ENCODE measurements around the gene KIFC3.

DNA sequence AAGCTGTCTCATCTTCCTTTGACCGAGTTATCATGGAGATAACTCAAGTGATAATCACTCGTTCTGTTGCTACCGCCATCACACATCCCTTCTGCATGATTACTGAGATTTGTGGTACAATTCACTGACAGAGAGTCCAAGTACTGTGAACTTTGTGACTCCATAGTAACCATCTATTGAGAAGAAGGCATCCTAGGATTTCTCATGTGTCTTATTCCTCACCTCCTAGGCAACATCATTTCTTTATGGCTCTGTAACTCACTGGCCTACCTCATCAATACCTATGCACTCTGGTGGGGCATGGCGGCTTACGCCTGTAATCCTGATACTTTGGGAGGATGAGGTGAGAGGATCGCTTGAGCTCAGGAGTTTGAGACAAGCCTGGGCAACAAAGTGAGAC lies 88.2 kb downstream of the KIFC3 start:
- TF ChIP-seq, protein P1, sequence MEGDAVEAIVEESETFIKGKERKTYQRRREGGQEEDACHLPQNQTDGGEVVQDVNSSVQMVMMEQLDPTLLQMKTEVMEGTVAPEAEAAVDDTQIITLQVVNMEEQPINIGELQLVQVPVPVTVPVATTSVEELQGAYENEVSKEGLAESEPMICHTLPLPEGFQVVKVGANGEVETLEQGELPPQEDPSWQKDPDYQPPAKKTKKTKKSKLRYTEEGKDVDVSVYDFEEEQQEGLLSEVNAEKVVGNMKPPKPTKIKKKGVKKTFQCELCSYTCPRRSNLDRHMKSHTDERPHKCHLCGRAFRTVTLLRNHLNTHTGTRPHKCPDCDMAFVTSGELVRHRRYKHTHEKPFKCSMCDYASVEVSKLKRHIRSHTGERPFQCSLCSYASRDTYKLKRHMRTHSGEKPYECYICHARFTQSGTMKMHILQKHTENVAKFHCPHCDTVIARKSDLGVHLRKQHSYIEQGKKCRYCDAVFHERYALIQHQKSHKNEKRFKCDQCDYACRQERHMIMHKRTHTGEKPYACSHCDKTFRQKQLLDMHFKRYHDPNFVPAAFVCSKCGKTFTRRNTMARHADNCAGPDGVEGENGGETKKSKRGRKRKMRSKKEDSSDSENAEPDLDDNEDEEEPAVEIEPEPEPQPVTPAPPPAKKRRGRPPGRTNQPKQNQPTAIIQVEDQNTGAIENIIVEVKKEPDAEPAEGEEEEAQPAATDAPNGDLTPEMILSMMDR (IDR thresholded peaks at IDR 0.05): no peak
- TF ChIP-seq POLR2A (IDR thresholded peaks at IDR 0.05): no peak
